Measurements from ENCODE around the gene ZNF581.

- TF ChIP-seq, protein P1, sequence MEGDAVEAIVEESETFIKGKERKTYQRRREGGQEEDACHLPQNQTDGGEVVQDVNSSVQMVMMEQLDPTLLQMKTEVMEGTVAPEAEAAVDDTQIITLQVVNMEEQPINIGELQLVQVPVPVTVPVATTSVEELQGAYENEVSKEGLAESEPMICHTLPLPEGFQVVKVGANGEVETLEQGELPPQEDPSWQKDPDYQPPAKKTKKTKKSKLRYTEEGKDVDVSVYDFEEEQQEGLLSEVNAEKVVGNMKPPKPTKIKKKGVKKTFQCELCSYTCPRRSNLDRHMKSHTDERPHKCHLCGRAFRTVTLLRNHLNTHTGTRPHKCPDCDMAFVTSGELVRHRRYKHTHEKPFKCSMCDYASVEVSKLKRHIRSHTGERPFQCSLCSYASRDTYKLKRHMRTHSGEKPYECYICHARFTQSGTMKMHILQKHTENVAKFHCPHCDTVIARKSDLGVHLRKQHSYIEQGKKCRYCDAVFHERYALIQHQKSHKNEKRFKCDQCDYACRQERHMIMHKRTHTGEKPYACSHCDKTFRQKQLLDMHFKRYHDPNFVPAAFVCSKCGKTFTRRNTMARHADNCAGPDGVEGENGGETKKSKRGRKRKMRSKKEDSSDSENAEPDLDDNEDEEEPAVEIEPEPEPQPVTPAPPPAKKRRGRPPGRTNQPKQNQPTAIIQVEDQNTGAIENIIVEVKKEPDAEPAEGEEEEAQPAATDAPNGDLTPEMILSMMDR (conservative IDR thresholded peaks at IDR 0.05; ENCODE audit: low read depth, low read length), result no peak
- TF ChIP-seq EZH2 (IDR thresholded peaks at IDR 0.05; ENCODE audit: borderline replicate concordance, low read depth, low read length, poor library complexity, severe bottlenecking), result no peak
These were observed 27.7 kb upstream of the ZNF581 start for GRCh38 chr19:55615543-55616394.
